ENCODE measurements around the gene CCDC33.

Gene CCDC33

GRCh38 chr15:74384881-74385643 is 148.9 kb downstream of the CCDC33 start:
- peak; percentile 97 for DNase-seq

DNA sequence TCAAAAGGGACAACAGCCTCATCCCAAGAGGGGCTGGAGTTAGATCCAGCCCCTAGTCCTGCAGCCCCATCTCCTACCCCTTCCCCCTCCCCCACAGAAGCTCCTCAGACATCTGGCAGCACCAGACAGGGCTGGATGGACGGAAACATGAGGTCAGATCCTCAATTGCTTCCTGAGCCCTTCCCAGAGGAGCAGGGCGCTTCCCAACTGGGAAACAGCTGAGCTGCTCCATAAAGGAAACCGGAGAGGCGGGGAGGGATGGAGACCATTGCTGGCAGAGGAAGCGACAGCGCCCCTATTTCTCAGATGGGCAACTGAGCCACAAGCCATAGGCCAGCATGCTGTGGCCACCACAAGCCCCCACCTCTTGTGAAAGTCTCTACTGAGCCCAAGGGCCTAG is 149.6 kb downstream of the CCDC33 start:
- DNase-seq, result no peak
